GM12891 (cell line): Measurements from ENCODE around the gene RHOBTB1.

ENCODE experiments used
- DNase-seq: peaks from one replicate; pipeline ENCODE4 v3.0.0; 2011; ENCODE audit warnings: low spot score; ENCODE audit not compliant: insufficient read length
- FAIRE-seq: peaks from 2 replicates; lab custom pipeline; 2011; peaks lifted over from hg19 to GRCh38; lab: Jason Lieb, UNC
- PAX5 ChIP-seq: IDR thresholded peaks from 2 replicates; pipeline ENCODE4 v1.6.1; 2011; ENCODE audit warnings: low read length, moderate library complexity, mild to moderate bottlenecking; ENCODE audit not compliant: insufficient read depth, severe bottlenecking
- POLR2A ChIP-seq: IDR thresholded peaks from 2 replicates; pipeline ENCODE4 v1.6.1; 2011; ENCODE audit warnings: low read depth, low read length, control low read depth
- POLR2AphosphoS5 ChIP-seq: IDR thresholded peaks from 2 replicates; pipeline ENCODE4 v1.6.1; 2011; ENCODE audit warnings: low read depth, low read length, control low read depth
- POU2F2 ChIP-seq: IDR thresholded peaks from 2 replicates; pipeline ENCODE4 v1.6.1; 2011; ENCODE audit warnings: low read depth, mild to moderate bottlenecking, control low read depth, low read length, moderate library complexity
- SPI1 ChIP-seq: IDR thresholded peaks from 2 replicates; pipeline ENCODE4 v1.6.1; 2011; ENCODE audit warnings: low read depth, low read length, control low read depth
- TAF1 ChIP-seq: IDR thresholded peaks from 2 replicates; pipeline ENCODE4 v1.6.1; 2011; ENCODE audit warnings: low read depth, low read length, control low read depth

The RHOBTB1 gene

DNA sequence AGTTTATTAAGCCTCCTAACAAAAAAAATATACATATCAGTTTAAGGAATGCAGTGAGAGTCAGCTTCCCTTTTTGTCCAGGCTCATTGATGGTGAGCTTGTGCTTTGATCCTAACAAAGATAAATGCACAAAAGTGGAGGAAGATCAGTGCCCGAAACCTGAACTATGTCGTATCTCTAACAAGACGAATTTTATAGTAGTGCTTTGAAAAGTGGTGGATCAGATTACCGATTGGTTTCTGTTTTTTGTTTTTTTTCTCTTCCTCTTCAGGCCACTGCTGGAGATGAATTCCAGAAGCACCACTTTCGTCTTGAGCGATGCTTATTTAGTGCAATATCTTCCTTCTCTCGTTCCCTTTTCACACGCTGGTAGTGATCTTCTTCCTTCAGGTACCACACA, 72.8 kb downstream of the RHOBTB1 start:
- no peak for TF ChIP-seq POU2F2
- no peak for TF ChIP-seq POLR2A
- TF ChIP-seq TAF1: no peak
- no peak for TF ChIP-seq POLR2AphosphoS5
- TF ChIP-seq SPI1: no peak
- TF ChIP-seq PAX5: no peak
- FAIRE-seq (no peak), DNase-seq (no peak)

DNA sequence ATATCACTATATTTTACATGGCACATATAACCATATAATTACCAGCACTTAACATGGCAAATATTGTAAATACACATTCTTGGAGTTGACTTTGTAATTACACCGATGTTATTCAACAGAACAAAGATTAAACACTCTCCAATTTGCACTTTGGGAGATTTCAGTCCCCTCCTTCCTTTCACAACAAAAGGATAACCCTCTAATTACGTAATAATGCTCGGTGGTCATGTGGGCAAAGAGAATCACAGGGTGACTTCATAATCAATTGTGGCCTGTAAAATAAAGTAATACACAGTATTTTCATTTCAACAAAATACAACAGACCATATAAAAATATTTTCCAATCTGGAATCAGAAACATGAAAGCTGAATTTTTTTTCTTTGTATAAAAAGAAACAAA, 73.2 kb downstream of the RHOBTB1 start:
- TF ChIP-seq SPI1 (no peak), POU2F2 (no peak), POLR2A (no peak)
- FAIRE-seq (no peak), DNase-seq (no peak)

DNA sequence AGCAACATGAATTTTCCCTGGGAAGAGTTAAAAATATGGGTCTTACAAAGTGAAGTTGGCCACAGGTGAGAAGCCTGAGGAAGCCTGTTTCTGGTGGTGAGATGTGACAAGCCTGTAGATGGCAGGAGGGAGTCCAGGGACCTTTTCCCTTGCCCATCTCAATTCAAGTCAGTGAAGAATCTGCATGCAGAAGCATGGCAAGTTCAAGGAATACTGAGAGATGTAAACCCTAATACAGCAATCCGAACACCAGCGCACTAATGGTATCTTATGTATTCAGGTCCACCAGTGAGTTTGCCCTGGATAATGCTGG, 73.6 kb downstream of the RHOBTB1 start:
- no peak for DNase-seq
- FAIRE-seq: no peak
- TF ChIP-seq POLR2A (no peak), PAX5 (no peak), SPI1 (no peak), POU2F2 (no peak), TAF1 (no peak), POLR2AphosphoS5 (no peak)

DNA sequence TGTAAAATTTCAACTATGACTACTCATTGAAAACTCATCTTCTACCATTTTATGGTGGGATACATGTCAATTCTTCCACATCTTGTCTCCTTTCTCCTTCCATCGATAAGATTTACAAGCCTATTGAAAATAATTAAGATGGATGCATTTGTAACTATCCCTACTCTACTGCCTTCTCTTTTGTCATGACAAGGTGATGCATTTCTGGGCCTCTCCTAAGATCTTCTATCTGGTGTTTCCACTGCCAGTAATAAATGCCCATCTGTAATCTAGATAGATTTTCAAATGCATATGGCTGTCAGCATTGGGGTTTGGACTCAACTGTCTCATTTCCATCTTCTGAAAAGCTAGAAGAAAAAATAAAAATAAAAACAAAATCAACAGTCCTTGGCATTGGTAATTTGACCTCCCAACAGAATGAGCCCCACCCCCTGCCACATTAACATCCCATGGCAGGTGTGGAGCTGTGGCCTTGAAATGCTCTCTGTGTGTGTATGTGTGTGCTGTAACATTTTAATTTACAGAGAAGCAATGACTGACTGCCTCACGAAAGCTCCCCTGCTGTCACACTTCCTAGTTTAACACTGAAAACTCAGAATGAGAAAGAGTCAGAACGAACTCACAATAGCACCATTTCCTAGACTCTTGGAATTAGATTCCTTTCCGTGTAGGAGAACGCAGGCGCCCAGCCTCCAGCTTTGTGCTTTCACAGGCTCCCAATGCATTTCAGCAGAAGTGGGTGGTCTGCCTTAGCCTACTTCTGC, 74.2 kb downstream of the RHOBTB1 start:
- DNase-seq (no peak), FAIRE-seq (no peak)
- TF ChIP-seq POU2F2: no peak
- TF ChIP-seq PAX5: no peak
- no peak for TF ChIP-seq SPI1
- TF ChIP-seq POLR2A: no peak
- TF ChIP-seq POLR2AphosphoS5: no peak
- TF ChIP-seq TAF1: no peak

DNA sequence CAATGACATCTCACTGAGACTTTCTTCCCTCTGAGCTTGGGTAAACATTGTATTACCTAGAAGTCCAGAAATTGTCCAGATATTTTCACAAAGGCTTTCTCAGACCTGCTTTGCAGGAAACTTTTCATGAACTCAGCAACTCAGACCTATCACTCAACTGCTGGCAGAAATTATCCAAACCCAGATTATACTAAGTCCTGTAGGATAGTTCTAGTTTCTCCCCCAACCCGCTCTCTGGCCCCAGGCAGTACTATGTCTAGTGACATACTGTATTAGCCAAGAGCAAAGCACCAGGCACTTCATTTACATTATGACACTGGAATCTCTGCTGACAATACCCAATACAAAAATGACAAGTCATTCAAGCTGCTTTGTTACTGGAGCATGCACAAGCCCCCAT, 75.0 kb downstream of the RHOBTB1 start:
- DNase-seq (no peak), FAIRE-seq (no peak)
- TF ChIP-seq TAF1 (no peak), POU2F2 (no peak), POLR2A (no peak), SPI1 (no peak), POLR2AphosphoS5 (no peak), PAX5 (no peak)

DNA sequence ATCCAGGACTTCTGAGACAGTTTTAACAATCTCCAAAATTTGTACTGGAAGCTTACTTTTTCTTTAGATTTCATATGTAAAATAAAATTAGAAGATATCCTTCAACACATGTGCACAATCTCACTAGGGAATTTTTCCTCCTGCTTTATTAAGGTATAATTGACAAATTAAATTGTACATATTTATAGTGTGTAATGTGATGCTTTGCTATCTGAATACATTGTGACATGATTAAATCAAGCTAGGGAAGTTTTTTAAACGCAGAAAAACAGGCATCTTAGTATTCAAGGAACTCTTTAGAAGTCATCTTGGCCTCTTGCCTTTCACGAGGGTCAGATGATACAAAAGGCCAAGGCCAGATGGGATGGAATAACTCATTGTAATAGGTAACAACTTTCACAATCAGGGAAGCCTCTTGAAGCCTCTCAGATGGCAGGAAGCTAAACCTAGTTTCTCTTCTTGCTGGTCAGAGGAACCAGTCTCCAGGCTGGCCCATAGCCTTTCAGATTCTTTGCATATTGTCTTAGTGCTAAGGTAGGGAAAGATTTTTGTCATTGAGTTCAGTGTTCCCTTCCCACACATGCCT, 78.7 kb downstream of the RHOBTB1 start:
- TF ChIP-seq POLR2A (no peak), SPI1 (no peak), PAX5 (no peak), POLR2AphosphoS5 (no peak), POU2F2 (no peak), TAF1 (no peak)
- FAIRE-seq (no peak), DNase-seq (no peak)

DNA sequence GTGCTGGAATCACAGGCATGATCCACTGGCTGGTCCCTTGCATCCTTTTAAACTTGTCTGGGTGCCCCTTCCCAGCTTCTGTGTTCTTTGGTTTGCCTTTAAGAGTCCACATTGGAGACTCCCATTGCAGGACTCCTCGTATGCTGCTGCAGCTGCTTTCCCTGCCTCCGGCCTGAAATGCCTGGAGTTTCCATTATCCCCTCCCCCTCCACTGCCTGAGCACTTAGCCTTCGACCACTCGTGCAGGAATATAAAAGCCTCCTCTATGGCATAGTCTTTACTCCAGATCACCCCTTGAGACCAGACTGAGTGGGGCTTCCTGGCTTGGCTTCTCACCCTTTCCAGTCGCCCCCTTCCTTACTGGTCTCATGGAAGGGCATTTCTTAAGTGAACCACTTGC, 80.2 kb downstream of the RHOBTB1 start:
- FAIRE-seq (no peak), DNase-seq (no peak)
- TF ChIP-seq SPI1: no peak
- no peak for TF ChIP-seq POLR2A
- no peak for TF ChIP-seq TAF1
- TF ChIP-seq PAX5: no peak
- TF ChIP-seq POLR2AphosphoS5: no peak
- no peak for TF ChIP-seq POU2F2

DNA sequence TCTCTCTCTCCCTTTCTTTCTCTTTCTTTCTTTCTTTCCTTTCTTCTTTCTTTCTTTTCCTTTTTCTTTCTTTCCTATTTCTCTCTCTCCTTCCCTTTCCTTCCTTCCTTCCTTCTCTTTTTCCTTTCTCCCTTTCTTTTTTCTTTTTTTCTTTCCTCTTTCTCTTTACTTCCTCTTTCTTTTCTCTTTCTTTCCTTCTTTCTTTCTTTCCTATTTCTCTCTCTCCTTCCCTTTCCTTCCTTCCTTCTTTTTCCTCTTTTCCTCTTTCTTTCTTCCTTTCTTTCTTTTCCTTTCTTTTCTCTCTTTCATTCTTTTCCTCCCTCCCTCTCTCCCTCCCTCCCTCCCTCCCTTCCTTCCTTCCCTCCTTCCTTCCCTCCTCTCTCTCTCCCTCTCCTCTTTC, 81.5 kb downstream of the RHOBTB1 start:
- FAIRE-seq (no peak), DNase-seq (no peak)
- no peak for TF ChIP-seq PAX5
- TF ChIP-seq TAF1: no peak
- TF ChIP-seq SPI1: no peak
- TF ChIP-seq POLR2AphosphoS5: no peak
- TF ChIP-seq POLR2A: no peak
- no peak for TF ChIP-seq POU2F2

DNA sequence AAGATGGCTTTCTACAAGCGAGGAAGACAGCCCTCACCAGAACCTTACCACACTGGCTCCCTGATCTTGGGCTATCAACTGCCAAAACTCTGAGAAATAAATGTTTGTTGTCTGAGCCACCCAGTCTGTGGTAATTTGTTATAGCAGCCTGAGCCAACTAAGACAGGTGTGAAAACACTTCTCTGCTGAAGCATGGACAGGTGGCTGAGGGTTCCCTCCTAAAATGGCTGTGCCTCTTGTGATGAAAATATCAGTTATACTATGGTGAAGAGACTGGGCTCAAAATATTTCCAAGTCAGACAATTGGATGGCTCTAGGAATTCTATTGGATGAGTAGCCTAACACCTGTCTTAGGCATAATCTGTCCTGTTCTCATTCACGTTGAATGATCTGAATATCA, 87.6 kb downstream of the RHOBTB1 start:
- FAIRE-seq (no peak), DNase-seq (no peak)
- TF ChIP-seq POLR2A: no peak
- no peak for TF ChIP-seq POU2F2
- TF ChIP-seq POLR2AphosphoS5: no peak
- no peak for TF ChIP-seq SPI1
- TF ChIP-seq TAF1: no peak
- TF ChIP-seq PAX5: no peak

DNA sequence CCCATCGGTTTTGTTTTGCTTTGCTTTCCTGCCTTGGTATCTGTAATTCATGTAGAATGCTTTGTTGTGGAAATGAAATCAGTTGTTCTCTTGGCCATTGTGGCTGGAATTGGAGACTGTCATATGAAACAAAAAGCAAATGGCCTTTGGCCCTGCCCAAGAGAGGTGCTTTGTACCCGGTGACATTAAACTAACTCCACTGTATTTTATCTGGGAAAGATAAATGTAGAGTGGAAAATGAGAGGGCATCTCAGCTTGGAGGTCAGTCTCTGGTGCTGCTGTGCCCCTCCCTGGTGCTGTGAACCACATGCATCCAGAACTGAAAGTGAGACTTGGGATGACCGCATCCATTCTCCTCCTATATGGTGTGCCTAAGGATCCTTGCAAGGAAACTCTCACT, 90.3 kb downstream of the RHOBTB1 start:
- TF ChIP-seq TAF1 (no peak), POLR2A (no peak), POLR2AphosphoS5 (no peak)
- FAIRE-seq (no peak), DNase-seq (no peak)
